ENCODE results near the gene NUTM2A.
"Not testable (repeated sequence)": the region's sequence is repeated elsewhere in the genome, so short reads cannot be mapped to it uniquely, and the experiment has no call there.

The NUTM2A gene

GRCh38 chr10:87225148-87225547 is at the start of gene NUTM2A:
Gene NUTM2A, plus strand, starts transcription at chr10:87225448. Its CDS starts 383 bp downstream, at chr10:87225831.
- DNase-seq (ENCODE audit: low read depth in 2 of 2): not testable (repeated sequence)

DNA sequence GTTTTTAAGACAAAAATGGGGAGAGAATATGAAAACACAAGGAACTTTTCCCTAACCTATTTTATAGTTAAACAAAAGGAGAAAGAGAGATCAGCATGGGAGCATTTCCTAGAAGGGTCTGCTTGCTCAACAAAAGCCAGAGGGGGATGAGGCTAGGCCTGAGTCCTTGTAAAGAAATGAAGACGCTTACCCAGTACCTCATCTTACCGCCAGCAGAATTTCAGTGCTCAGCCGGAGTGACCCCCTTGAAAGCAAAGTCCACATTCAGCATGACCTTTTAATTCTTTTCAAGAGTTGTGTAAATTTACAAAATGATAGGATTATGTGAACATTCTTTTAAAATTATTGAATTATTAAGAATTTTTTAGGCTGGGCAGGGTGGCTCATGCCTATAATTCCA is 47.7 kb upstream of the NUTM2A start:
- DNase-seq (ENCODE audit: low read depth in 2 of 2): not testable (repeated sequence)

- not testable (repeated sequence) for DNase-seq (ENCODE audit: low read depth in 2 of 2)
These were observed 40.8 kb upstream of the NUTM2A start for GRCh38 chr10:87184421-87184820.

DNA sequence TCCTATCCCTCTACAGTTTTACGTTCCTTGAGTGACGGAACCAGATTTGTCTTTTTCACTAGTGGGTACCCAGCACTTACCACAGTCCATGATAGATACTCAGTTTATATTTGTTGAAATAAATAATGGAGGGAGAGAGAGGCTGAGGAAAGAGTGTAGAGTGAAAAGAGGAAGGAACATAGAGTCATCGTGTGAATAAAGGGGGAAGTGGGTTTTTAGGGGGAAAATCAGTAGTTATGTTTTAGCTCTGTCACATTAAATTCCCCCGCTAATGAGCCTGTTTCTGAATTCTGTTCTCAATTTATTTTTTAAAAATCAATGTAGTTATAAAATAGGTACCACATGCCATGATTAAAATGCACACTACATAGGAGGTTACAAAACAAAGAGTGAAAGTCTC is 39.2 kb upstream of the NUTM2A start:
- DNase-seq (ENCODE audit: low read depth in 2 of 2): not testable (repeated sequence)

- DNase-seq (ENCODE audit: low read depth in 2 of 2): not testable (repeated sequence)
These were observed 37.7 kb upstream of the NUTM2A start for GRCh38 chr10:87187573-87187972.

DNA sequence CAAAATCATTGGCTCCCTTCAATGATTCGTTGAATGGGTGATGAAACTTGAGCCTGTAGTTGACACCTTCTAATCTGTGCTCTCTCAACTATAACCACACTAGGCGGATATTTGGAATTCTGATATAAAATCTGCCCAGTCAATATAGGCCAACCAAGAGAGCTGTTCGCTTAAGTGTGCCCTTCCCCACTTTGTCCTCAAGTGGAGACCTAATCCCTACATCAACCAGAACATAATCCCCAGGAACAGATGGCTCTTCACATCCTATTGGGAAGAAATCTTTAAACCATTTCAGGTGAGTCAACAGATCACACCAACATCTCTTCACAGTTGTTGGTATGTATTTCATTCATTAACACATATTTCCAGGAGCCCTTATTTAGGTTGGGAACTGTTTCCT is 33.4 kb upstream of the NUTM2A start:
- not testable (repeated sequence) for DNase-seq (ENCODE audit: low read depth in 2 of 2)

DNA sequence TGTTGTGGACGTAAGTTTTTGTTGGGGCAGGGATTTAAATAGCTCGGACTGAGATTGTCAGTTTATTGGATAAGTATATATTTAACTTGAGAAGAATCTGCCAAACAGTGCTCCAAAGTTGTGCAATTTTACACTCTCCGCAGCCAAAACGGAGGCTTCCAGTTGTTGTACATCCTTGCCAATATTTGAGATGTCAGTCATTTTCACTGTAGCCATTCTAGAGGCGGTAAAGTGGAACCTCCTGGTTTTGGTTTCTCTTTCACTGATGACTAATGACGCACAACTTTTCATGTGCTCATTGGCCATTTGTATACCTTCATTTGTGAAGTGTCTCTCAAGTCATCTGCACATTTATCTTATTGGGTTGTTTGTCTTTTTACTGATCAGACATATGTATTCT is 24.3 kb upstream of the NUTM2A start:
- not testable (repeated sequence) for DNase-seq (ENCODE audit: low read depth in 2 of 2)

- DNase-seq (ENCODE audit: low read depth in 2 of 2): not testable (repeated sequence)
These were observed 20.4 kb upstream of the NUTM2A start for GRCh38 chr10:87204801-87205200.

- not testable (repeated sequence) for DNase-seq (ENCODE audit: low read depth in 2 of 2)
These were observed 18.3 kb upstream of the NUTM2A start for GRCh38 chr10:87206922-87207321.

- not testable (repeated sequence) for DNase-seq (ENCODE audit: low read depth in 2 of 2)
These were observed 14.9 kb upstream of the NUTM2A start for GRCh38 chr10:87210309-87210708.

GRCh38 chr10:87211848-87212247 is 13.4 kb upstream of the NUTM2A start:
- DNase-seq (ENCODE audit: low read depth in 2 of 2): not testable (repeated sequence)

DNA sequence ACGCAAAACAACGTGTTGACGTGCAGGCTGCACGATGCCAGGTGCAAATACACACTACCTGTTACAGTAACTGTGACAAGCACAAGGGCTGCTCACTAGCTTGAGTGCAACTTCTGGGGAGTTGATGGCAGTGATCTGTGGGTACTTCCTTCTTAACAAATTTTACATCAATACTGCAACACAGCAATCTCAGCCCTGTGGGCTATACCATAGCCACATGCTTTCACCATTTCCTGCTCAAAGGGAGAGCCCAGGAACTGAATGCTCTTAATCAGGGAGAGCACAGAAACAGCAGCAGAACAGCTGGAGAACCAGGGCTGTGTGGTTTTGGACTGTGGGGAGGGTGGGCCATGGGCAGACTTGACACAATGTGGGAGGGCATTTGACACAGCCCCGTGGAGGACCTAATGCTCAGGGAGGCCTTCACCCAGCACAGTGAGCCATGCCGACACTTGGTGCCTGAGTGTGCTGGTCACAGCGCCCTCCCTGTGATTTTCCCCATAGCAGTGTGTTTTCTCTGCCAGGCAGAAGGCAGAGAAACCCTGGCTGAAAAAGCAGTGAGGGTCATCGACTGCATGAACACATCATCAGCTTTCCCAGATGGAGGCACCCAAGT is 12.0 kb upstream of the NUTM2A start:
- DNase-seq (ENCODE audit: low read depth in 2 of 2): not testable (repeated sequence)

DNA sequence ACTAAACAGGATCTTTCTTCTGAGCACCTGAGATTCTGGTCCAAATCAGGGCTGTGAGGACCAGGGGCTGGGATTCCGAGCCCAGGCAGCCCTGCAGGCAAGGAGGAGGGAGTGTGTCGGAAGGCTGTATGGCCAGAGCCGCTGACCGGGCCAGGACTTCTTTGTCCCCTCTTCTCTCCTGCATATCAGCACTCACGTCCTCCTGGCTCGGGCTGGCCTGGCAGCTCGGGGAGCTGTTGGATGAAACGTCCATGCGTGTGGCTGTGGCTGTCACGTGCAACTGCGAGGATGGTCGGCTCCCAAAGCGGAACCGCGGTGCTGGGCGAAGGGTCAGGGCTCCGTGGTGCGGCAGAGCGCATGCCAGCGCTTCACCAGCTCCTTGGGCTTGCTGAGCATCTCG is 11.4 kb upstream of the NUTM2A start:
- not testable (repeated sequence) for DNase-seq (ENCODE audit: low read depth in 2 of 2)

DNA sequence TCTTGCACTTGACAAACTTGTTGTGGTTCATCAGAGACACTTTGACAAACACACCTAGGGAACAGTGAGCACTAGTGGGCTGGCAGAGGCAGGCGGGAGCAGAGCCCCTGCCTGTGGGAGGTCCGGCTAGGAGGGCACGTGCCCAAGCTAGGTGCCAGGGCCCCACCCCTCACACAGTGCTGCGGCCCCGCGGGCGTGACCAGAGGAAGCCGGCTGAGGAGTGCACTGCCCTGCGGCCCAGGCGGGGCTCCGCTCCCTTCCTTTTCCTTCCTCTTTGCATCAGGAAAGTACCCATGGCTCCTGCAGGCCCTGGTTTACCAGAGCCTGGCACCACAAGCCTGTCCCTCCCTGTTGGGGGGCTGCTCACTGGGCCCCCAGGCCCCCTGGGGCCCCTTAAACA is 9.1 kb upstream of the NUTM2A start:
- not testable (repeated sequence) for DNase-seq (ENCODE audit: low read depth in 2 of 2)

GRCh38 chr10:87219370-87219769 is 5.9 kb upstream of the NUTM2A start:
- DNase-seq (ENCODE audit: low read depth in 2 of 2): not testable (repeated sequence)

DNA sequence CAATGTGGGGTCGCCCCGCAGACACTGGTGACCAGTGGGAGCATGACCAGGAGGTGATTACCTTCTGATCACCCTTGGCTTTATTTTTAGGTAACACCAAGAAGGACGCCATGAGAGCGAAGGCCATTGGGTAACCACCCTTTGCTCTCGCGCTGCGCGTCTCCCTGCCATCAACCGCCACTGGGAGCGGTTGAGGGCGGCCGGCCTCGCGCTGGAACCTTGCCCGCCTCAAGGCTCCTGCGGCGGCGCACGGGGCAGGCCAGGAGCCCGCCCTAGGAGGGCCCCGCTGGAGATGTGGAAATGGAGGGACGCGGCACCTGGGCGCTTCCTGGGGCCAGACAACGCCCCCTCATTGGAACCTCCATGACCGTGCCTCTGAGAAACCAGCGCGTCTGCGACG is 2.5 kb upstream of the NUTM2A start:
- DNase-seq (ENCODE audit: low read depth in 2 of 2): not testable (repeated sequence)

- DNase-seq (ENCODE audit: low read depth in 2 of 2): not testable (repeated sequence)
These were observed 3.0 kb downstream of the NUTM2A start for GRCh38 chr10:87228247-87228646.

DNA sequence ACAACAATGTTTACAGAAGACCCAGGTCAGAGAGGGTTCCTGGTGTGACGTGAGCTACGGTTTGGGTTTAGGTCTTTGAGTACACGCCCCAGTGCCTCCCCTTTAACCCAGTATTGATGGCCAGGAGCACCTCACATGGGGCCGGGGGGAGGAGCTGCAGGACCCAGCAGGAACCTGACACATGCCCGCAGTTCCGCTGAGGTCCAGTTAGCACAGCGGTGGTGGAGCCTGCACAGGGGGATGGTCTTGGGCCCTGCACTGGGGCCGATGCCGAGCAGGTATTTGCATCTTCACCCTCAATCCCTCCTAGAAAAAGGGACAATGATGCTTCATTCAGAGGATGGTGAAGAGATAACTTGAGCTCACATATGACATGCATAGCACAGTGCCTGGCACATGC is 4.0 kb downstream of the NUTM2A start:
- DNase-seq (ENCODE audit: low read depth in 2 of 2): not testable (repeated sequence)

DNA sequence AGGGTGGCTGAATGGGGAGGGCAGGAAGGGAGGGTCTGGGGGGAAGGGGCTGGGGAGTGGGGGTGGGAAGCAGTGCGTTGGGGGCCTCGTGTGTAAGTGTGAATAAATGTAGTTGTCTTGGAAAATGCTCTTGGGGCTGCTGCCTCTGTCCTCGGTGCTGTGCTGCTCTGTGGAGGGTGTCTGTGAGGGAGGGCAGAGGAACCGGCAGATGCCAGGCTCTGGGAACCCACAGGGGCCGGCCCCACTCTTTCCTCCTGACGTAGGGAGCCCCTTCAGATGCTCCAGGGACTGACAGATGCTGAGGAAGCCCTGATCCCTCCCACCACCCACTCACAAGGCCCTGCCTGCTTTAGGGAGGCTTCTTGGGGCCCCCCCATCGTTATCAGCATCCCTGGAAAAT is 9.6 kb downstream of the NUTM2A start:
- DNase-seq (ENCODE audit: low read depth in 2 of 2): not testable (repeated sequence)

GRCh38 chr10:87237244-87237643 is 12.0 kb downstream of the NUTM2A start:
- not testable (repeated sequence) for DNase-seq (ENCODE audit: low read depth in 2 of 2)

DNA sequence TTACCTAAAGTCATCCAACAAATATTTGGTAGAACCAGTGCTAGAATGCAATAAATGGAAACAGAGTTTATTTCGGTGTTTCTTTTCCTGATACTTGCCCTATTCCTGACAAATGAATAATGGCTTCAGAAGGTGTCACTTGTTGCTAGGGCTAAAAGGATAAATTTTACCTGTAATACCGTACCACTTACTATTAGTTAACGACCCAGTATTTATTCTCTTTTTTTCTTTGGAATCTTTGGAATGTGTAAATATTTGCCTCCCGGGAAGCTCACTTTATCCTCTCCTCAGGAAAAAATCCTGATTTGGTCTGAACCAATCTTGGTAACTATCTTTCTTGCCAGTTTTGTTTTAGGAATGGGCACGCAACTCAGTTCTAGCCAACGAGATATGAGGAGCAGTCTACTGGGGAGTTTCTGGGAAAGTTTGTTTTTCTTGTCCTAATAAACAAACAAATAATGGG is 14.1 kb downstream of the NUTM2A start:
- not testable (repeated sequence) for DNase-seq (ENCODE audit: low read depth in 2 of 2)

DNA sequence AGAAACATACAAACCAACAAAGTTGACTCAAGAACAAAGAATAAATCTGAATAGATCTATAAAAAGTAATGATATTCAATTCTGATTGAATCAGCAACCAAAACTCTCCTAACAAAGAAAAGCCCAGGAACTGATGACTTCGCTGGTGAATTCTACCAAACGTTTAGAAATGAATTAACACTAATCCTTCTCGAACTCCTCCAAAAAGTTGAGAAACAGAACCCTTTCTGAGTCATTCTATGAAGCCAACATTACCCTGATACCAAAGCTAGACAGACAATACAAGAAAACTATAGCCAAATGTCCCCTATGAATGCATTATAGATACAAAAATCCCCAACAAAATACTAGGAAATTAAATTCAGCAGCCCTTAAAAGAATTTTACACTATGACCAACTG is 16.9 kb downstream of the NUTM2A start:
- not testable (repeated sequence) for DNase-seq (ENCODE audit: low read depth in 2 of 2)

DNA sequence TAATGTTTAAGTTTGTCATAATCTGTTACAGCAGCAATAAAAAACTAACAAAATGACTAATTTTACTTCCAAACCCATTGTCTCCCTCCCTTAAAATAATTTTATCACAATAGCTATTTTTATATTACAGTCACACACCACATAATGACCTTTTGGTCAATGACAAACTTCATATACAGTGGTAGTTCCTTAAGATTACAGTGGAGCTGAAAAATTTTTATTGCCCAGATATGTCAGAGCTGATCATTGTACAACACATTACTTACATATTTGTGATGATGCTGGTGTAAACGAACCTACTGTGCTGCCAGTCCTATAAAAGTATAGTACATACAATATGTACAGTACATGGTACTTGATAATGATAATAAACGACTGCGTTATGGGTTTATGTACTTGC is 22.1 kb downstream of the NUTM2A start:
- not testable (repeated sequence) for DNase-seq (ENCODE audit: low read depth in 2 of 2)

All from stimulated activated CD4-positive, alpha-beta T cell treated with anti-CD3 and anti-CD28 coated beads, Interleukin-15, amount 100 ng/mL, for 48 hours (primary cell).